Measurements from ENCODE around the gene SLC39A10.
"Not testable (repeated sequence)": the region's sequence is repeated elsewhere in the genome, so short reads cannot be mapped to it uniquely, and the experiment has no call there.

The SLC39A10 gene, protein sequence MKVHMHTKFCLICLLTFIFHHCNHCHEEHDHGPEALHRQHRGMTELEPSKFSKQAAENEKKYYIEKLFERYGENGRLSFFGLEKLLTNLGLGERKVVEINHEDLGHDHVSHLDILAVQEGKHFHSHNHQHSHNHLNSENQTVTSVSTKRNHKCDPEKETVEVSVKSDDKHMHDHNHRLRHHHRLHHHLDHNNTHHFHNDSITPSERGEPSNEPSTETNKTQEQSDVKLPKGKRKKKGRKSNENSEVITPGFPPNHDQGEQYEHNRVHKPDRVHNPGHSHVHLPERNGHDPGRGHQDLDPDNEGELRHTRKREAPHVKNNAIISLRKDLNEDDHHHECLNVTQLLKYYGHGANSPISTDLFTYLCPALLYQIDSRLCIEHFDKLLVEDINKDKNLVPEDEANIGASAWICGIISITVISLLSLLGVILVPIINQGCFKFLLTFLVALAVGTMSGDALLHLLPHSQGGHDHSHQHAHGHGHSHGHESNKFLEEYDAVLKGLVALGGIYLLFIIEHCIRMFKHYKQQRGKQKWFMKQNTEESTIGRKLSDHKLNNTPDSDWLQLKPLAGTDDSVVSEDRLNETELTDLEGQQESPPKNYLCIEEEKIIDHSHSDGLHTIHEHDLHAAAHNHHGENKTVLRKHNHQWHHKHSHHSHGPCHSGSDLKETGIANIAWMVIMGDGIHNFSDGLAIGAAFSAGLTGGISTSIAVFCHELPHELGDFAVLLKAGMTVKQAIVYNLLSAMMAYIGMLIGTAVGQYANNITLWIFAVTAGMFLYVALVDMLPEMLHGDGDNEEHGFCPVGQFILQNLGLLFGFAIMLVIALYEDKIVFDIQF

DNA sequence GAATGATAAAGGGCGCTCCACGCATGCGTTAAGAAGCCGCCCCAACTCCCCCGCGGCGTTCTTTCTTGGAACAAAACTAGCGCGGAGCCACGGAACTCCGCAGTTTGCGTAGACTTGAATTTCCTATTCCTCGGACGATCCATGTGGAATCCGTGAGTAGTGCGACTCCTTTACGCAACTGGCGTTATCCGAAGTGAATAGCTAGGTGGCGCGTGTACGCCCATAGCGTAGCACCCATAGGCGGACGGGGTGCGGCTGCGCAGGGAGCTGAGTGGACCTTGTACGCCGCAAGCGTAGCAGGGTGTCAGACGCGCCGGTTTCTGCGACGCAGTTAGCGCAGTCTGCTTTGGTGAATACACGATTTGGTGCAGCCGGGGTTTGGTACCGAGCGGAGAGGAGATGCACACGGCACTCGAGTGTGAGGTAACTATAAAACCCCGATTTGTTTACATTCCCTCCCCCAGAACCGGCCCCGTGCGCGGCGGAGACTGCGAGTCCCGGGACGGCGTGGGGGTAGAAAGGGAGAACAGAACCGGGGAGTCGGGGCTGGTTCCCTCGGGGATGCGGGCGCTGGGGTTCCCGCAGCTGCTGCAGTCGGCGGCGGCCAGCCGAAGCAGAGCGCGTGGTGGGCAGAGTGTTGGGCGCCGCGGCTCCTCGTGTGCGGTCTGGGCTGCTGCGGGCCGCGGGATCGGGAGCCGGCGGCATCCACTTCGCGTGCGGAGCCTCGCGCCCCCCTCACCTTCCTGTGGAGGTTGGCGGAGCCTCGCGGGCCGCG, at the start of gene SLC39A10:
Gene SLC39A10 (plus strand): TSS at position 368 of the 775 bp plus-strand sequence. CDS start 22,817 bp downstream, outside the sequence.
- peak; percentile 96 for DNase-seq (ENCODE audit: low read depth)

DNA sequence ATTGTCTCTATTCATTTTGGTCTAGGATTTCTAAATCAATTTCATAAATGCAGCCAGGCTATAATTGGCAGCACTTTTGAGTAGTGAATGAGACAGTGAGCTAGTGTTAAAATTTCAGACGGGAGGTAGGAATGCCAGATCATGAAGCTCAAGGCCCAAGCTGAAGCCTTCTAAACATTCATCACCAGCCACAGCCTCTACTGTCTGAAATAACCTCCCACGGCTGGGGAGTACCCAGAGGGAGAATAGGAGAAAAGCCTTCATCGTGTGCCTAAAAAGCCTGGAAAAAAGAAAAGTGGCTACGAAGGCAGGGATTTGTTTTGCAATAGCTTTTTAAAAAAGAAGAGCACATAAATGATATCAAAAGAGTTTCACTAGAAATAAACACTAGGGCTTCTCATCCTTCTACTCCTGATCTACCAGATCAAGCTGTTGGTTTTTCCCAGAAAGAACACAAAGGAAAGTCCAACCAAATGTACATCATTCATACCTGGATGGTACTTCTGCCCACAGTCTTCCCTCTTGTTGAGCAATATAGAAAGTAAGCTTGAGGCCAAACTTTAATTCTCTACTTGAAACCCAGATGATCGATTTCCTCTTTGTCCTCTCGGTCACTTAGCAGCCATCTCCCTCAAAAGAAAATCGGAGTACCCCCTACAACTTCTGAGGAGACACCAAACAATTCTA, 48.1 kb upstream of the SLC39A10 start:
- DNase-seq (ENCODE audit: low read depth) = no peak

DNA sequence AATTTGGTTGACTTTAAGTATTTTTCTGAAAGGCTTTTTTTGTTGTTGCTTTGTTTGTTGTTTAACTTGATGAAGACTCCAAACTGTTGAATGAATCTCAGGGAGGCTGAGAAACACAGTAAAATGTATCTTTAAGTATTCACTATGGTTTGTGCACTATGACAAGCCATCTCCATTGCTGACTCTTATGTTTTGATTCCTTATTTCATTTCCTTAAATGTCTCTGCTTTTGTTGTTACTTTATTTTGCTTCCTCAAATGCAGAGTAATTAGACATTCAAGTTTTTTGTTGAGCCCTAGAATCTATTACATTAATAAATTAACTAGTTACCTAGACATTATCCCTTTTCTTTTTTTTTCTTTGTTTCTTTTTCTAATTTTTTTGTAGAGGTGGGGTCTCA, 46.3 kb upstream of the SLC39A10 start:
- DNase-seq (ENCODE audit: low read depth) = no peak

DNA sequence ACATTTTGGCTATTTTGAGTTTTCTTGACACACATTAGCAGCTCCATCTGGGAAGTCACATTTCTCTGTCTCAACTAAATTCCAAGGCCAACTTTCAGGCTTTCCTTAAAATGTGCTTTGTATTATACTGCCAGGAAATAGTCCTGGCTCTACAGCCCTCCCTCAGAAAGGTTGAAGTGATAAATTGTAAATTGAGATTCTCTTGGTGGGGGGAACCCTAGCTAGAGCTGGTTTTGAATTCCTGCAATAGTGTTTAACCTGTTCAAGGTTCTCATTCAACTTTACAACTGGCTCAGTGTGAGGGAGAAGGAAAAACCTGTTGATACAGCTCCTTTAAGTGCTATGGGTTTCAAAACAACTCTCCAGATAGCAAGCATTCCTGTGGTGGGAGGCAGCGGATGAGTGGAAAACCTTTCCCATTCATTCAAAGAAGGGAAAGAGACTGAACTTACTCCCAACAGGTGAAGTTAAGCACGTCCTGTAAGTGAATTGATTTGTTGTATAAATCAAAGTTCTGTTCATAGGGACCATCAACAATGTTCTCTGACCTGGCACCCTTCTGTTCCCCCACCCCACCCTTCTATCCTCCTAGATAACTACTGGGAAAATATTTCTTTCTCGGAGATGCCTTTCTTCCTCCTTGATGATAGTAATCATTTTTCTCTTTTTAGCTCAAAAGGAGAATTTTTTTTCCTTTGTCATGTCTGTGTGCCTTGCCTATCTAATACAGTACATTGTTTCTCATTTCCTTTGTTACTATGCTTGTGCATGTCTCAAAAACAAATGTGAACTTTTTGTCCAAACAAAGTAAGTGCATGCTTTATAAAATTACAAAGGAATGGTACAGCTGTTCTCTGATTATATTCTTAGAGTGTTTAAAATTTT, 44.2 kb upstream of the SLC39A10 start:
- peak; percentile 16 for DNase-seq (ENCODE audit: low read depth)

DNA sequence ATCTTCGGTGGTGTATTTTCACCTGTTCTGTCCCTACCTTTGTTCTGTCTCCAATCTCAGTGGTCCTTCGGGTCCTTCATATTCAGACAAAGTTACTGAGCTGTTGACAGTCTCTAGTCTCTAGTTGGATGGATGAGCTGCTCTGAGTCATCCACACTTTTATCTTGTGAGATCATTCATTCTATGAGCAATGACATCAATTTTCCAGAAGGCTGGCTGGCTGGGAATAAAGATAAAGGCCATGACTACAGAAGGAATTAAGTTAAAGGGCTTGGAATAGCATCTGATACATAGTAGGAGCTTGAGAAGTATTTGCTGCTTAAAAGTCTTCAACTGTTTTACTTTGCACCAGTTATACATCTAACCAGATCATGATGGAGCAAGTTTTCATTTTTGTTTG, 43.1 kb upstream of the SLC39A10 start:
- peak; percentile 84 for DNase-seq (ENCODE audit: low read depth)

DNA sequence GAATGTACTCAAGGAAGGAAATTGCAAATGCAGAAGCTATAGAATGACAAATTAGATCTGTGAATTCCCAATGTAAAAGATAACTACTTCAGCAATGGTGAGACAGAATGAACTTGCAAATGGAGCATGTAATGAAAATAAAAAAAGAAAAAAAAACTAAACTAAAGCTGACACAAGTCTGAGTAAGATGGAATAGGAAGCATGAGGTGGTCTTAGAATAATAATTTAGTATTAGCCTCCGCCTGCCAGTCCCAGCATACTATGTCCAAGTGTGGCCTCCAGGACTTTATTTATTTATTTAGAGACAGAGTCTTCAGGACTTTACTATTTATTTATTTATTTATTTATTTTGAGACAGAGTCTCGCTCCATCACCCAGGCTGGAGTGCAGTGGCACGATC, 37.4 kb upstream of the SLC39A10 start:
- DNase-seq (ENCODE audit: low read depth) = no peak

DNA sequence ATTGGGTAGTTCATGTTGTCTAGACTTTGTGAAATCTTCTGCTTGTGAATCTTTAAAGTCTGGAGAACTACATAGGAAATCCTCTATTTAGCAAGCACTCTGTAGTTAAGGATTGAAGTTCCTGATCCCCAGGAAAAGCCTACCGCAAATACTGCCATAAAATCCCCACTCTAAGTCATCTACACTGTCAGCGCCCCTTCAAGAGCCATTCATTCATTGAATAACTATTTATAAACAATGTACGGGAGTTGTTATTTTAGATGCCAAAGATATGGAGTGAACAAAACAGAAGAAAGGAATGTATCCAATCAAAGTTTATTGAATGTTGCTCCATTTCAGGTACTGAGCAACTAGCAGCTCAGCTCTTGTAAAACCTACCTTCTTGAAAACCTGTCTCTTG, 36.5 kb upstream of the SLC39A10 start:
- no peak for DNase-seq (ENCODE audit: low read depth)

DNA sequence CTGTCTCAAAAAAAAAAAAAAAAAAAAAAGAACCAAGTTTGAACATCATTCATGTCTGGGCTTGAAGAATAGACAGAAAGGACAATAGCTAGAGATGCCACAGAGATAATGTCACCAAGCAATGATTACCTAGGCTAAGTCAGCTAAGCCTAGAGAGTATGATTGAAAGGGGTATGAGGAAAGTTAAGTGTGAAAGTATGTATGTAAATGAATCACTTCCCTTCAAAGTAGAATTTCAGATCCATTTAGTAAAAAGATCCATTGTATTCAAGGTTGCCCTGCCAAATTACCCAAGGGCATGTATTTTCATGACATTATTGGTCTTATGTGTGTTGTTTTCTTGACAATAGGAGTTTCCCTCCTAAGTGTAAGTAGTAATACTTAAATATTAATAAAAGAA, 34.1 kb upstream of the SLC39A10 start:
- DNase-seq (ENCODE audit: low read depth) = no peak

DNA sequence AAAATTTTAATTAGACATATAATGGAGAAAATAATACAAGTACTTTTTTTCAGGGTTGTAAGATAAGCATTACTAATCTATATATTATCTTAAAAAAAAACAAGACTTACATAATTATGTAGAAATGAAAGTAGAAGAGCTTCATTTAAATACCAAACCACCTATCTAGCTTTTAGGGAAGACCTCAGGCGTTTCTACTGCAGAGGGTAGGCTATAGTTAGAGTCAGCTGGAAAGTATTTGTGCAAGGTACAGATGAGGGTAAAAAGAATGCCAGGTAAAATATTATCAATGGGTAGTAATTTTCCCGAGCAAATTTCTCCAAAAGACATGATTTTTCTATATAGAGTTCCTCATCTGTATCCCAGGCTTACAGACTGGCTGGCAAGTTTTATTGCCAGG, 30.5 kb upstream of the SLC39A10 start:
- DNase-seq (ENCODE audit: low read depth) = no peak

DNA sequence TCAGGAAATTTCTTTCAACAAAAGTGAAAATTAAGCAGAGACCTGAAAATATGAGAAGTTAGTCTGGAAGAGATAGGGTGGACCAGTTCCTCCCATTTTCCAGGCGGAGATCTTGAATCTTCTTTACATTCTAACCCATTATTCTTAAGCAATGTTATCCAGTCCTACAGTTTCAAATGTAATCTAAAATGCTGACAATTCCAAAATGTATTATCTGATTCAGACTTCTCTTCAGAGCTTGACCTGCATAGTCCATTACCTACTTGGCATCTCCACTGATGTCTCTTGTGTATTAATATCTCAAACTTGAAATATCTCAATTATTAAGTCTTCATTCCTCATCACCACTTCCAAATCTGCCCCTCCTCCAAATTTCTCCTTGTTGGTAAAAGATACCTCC, 28.4 kb upstream of the SLC39A10 start:
- DNase-seq (ENCODE audit: low read depth) = no peak

DNA sequence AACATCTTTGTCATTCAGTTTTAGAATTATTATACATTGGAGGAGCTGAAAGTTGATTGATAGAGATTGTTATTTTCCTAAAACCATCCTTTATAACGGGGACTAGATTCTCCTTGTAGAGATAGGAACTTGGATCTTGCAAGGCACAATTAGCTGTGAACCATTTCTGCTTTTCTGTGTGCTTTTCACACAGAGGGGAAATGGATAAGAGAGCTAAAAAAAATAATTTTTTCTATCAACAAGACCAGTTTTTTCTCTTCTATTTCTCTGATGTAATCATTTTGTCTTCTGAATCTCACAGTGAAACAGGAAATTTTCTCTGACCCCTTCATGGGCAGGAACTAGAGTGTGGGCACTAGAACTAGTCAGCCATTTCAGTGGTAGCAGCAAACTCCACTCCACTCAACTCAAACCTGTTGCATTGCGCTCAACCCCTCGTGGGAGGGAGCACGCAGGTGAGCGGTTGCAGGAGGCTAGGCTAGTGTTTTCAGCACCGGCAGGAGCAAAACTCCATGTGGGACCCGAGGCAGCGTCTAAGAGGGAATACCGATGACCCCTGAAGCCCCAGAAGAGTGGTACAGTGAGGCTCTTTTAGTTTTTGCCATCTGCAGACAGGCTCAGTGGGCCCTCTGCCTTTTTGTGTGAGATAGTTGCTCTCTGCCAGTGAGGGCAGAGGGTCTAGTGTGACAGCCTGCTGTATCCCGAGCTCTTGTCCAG, 24.0 kb upstream of the SLC39A10 start:
- no peak for DNase-seq (ENCODE audit: low read depth)

DNA sequence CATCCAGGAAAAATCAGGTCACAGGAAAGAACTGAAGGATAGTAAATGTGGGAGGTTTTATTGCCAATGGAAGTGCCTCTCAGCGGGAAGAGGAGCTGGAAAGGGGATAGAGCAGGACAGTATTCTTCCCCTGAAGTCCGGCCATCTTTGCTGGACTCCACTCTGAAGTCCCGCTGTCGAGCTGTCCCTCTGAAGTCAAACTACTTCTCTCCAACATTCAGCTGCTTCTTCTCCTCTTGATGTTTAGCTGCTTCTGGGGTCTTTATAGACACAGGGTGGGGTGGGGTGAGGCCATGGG, 23.5 kb upstream of the SLC39A10 start:
- no peak for DNase-seq (ENCODE audit: low read depth)

DNA sequence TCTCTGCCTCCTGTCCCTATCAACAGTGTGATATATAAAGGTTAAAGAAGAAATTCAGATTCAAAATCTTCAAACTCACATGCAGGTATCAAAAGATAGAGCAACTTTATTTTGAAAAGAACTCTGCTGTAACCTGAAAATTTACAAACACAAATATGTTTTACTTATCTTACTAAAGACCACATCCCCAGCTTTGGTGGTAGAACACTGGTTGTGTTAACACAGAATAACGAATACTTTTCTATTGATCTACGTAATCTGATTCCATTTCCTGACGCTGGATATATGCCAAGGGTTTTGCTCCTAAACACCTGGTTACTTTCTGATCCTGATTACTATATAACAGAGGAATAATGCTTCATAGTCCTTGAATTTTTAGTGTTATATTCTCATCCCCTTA, 23.1 kb upstream of the SLC39A10 start:
- DNase-seq (ENCODE audit: low read depth) = no peak

DNA sequence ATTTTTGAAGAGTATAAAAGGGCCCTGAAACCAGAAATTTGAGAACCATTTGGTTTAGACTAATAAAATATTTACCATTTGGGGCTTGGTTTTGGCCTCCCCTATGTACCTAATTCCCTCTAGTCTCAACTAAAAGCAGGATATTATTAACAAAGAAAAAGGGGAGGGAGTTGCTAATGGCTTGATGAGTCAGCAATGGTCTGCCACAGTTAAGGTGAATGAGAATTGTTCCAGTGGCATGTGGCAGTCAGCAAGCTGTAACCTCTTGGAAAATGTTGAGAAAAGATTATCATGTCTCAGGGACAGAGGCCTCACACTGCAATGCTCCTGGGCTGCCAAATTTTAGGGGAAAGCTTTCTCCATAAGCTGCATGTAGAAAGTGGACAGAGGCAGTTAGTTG, 20.1 kb upstream of the SLC39A10 start:
- DNase-seq (ENCODE audit: low read depth) = no peak

DNA sequence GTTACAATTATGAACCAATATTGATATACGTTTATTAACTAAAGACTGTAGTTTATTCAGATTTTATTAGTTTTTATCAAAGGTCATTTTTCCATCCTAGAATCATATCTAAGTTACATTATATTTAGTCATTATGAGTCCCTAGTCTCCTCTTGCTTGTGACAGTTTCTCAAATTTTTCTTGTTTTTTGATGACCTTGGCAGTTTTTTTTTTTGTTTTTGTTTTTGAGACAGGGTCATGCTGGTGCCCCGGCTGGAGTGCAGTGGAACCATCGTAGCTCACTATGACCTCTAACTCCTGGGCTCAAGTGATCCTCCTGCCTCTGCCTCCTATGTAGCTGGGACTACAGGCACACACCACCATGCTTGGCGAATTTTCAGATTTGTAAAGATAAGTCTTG, 18.3 kb upstream of the SLC39A10 start:
- DNase-seq (ENCODE audit: low read depth) = no peak

DNA sequence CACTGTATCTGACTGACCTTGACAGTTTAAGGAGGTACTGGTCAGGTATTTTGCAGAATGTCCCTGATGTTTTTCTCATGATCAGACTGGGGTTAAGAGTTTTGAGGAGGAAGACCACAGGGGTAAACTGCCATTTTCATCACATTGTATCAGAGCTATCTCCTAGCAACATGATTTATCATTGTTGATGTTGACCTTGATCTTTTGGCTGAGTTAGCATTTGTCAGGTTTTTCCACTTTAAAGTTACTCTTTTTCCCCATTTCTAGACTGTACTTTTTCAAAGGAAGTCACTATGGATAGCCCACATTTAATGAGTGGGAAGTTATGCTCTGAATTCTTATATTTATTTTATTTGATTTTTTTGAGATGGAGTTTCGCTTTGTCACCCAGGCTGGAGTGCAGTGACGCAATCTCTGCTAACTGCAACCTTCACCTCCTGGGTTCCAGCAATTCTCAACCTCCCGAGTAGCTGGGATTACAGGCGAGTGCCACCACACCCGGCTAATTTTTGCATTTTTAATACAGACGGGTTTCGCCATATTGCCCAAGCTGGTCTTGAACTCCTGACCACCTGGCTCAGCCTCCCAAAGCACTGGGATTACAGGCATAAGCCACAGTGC, 17.7 kb upstream of the SLC39A10 start:
- DNase-seq (ENCODE audit: low read depth) = no peak

DNA sequence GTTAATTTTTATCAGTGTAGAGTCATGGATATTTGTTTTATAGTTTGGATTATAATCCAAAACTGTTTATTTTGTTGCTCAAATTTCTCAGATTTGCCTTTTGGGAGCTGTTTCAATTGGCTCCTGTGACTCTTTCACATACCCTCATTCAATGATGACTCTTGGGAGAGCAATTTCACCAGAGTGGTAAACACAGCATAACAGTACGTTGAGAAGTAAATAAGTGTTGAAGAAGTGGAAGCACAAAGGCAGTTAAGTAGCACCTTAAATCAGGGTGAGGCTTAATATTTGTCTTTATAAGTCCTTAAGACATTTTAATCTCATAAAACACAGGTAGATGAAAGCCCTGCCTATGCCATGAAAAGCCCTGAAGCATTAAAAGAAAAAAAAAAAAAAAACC, 17.1 kb upstream of the SLC39A10 start:
- DNase-seq (ENCODE audit: low read depth) = no peak

DNA sequence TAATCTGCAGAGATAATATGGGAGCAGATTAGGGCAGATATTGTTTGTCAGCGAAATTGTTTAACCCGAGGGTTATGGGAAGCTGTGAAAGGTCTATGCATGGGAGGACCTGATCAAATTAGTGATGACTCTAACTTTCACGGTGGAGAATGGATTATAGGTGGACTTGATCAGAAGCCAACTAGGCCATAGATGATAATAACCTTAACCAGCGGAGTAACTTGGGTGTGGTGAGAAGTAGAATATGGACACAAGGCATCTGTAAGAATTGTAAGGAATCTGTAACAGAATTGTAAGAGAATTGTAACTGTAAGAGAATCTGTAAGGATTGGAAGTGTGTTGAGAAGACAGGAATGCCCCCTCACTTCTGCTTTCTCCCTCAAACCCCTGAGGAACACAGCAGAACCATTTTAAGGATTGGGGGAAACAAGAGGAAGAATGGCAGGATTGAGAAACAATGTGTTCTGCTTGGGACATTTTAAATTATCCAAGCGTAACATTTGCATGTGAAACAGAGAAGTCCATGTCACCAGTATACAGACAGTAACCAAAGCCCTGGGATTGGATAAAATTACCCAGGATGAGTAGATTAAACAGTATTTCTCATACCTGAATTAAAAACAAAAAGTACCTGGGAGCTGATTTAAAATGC, 14.9 kb upstream of the SLC39A10 start:
- DNase-seq (ENCODE audit: low read depth) = no peak

DNA sequence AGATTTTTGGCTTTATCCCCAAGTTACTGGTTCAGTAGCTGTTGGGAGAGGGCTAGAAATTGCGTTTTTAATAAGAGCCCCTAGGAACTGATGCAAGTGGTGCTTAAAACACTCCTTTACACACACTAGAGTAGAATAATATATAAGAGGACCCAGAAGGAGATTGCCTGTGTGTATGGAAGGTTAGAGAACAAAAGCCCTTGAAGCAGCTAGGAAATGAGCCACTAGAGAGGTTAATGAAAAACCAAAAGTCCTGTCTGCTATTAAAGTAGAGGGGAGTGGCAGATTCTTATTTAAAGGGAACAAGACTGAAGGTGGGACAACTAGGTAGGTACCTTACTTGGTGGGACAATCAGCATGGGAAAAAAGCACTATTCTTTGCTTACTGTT, 14.4 kb upstream of the SLC39A10 start:
- no peak for DNase-seq (ENCODE audit: low read depth)

DNA sequence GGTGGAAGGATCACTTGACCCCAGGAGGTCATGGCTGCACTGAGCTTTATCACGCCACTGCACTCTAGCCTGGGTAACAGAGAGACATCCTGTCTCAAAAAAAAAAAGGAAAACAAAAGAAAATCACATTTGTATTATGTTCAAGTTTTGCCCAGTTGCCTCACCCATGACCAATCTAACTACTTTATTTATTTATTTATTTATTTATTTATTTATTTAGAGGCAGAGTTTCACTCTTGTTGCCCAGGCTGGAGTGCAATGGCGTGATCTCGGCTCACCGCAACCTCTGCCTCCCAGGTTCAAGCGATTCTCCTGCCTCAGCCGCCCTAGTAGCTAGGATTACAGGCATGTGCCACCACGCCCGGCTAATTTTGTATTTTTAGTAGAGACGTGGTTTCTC, 12.3 kb upstream of the SLC39A10 start:
- DNase-seq (ENCODE audit: low read depth) = not testable (repeated sequence)

All from stromal cell of bone marrow (primary cell).